Duodenal mucosa (tissue), 2 donors: ENCODE measurements around the gene GJA4.

ENCODE experiments used
- H3K27ac ChIP-seq: one replicate; pipeline ENCODE4 v1.7.0; 2013; ENCODE audit warnings: low read depth, low read length
- H3K27me3 ChIP-seq, 2 donors: one replicate each; pipeline ENCODE4 v1.7.0; 2013; ENCODE audit warnings: low read length in 2 of 2, control low read depth in 1 of 2; ENCODE audit not compliant: insufficient read depth in 2 of 2, control insufficient read depth in 1 of 2
- H3K36me3 ChIP-seq, 2 donors: one replicate each; pipeline ENCODE4 v1.7.0; 2013; ENCODE audit warnings: low read length in 2 of 2, control low read depth in 1 of 2; ENCODE audit not compliant: insufficient read depth in 2 of 2, control insufficient read depth in 1 of 2
- H3K4me1 ChIP-seq, 2 donors: one replicate each; pipeline ENCODE4 v1.7.0; 2013; ENCODE audit warnings: low read length in 2 of 2, control low read depth in 1 of 2; ENCODE audit not compliant: insufficient read depth in 2 of 2, control insufficient read depth in 1 of 2
- H3K4me3 ChIP-seq, 2 donors: one replicate each; pipeline ENCODE4 v1.7.0; 2013; ENCODE audit warnings: low read length in 2 of 2, low read depth in 1 of 2
- H3K9ac ChIP-seq, 2 donors: one replicate each; pipeline ENCODE4 v1.7.0; 2013; ENCODE audit warnings: low read length in 2 of 2, low read depth in 1 of 2
- H3K9me3 ChIP-seq, 2 donors: one replicate each; pipeline ENCODE4 v1.7.0; 2013; ENCODE audit warnings: low read length in 2 of 2, control low read depth in 1 of 2; ENCODE audit not compliant: control insufficient read depth in 1 of 2

GJA4 gene

DNA sequence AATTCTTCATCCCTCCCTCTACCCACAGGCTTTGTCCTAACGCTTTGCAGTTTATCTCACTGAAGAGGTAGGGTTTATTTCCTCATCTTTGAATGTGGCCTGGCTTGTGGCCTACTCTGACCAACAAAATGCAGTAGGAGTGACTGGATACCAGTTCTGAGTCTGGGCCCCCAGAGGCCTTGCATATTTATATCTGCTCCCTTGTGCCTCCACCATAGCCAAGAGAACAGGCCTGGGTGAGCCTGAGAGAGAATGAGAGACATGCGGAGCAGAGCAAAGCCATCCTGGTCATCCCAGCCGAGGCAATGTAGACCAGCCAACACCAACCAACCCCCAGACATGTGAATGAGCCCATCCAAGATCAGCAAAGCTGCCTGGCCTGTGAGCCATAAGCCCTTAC lies 36.5 kb downstream of the GJA4 start:
- Histone ChIP-seq H3K9ac (no peak overlapping the region), H3K27ac (no peak overlapping the region), H3K9me3 (no peaks in the 10 kb centered on the region), H3K27me3 (no peaks in the 10 kb centered on the region), H3K36me3 (no peaks in the 10 kb centered on the region), H3K4me3 (no peak overlapping the region), H3K4me1 (no peaks in the 10 kb centered on the region)

DNA sequence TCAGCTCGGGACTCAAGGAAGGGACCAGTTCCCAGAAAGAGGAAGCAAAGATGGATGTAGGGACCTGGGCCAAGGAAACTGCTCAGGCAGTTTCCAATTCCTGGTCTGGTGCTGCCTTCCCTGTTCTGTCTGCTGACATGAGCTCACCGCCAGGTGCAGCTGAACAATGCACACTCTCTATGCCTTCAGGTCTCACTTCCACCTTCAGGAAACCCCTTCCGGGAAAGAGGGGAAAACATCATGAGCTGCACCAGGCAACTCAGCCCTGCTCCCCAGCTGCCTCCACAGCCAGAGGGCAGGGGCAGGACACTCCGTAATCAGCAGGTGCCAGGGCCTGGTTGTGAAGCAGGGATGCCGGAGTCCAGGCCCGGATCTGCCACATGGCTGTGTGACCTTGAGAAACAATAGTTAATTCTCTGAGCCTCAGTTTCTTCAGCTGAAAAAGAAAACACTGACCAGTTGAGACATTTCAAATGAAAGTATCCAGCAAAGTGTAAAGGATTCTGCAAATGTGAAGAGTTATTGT lies 39.0 kb downstream of the GJA4 start:
- no peaks in the 10 kb centered on the region for H3K9me3 ChIP-seq
- no peaks in the 10 kb centered on the region for H3K36me3 ChIP-seq
- H3K27me3 ChIP-seq, result no peaks in the 10 kb centered on the region
- H3K9ac ChIP-seq, result no peak overlapping the region
- no peak overlapping the region for H3K27ac ChIP-seq
- no peak overlapping the region for H3K4me3 ChIP-seq
- no peaks in the 10 kb centered on the region for H3K4me1 ChIP-seq

DNA sequence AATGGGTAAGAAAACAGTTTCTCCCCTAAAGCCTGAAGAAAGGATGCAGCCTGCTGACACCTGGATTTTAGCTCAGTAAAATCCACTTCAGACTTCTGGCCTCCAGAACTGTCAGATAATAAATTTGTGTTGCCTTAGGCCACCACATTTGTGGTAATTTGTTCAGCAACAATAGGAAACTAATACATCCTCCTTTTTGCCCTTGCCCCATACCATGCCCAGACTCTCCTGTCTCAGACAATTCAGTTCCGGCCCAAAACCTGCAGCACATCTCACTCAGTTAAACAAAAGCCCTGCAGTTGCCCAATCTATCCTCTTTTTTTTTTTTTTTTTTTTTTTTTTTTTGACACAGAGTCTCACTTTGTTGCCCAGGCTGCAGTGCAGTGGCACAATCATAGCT lies 40.9 kb downstream of the GJA4 start:
- Histone ChIP-seq H3K36me3 (no peaks in the 10 kb centered on the region), H3K9me3 (no peaks in the 10 kb centered on the region), H3K27ac (no peak overlapping the region), H3K9ac (no peak overlapping the region), H3K4me1 (no peaks in the 10 kb centered on the region), H3K4me3 (no peak overlapping the region), H3K27me3 (no peaks in the 10 kb centered on the region)

DNA sequence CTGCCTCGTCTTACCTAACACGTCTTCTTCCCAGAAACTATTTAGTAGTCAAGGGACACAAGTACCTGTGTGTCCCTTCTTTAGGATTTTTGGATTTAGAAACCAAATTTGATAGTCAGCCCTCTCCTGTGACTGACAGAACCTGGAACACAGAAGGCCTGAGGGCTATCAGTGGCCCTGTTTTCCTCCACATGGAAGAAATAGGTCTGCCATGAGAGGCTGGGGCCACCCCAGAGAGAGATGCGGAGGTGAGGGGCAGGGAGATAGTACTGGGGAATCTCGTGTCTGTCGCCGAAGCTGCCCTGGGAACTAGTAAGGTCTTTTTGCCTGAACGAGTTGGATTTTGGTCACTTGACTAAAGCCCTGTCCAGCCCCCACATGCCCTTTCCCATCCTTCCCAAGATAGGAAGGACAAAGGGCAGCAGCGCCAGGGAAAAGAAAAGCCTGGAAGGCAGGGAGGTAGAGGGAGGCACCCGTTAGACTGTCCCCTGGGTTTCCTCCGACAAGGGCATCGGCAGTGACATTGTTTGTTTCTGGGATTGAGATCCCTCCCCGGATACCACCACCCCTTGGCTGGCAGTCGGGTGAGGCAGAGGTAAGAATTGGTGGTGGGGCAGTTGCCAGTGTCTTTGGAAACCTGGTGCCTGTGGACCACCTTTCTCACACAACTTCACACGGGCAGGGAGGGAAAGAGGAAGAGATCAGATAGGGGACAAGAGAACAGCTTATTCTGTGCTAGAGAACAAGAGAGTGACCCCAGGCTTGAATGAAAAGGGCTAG lies 46.9 kb downstream of the GJA4 start:
- no peaks in the 10 kb centered on the region for H3K27me3 ChIP-seq
- no peaks in the 10 kb centered on the region for H3K4me1 ChIP-seq
- H3K36me3 ChIP-seq, result peaks cover 2% of the 10 kb centered on the region in 2 donors
- H3K27ac ChIP-seq, result no peak overlapping the region
- H3K4me3 ChIP-seq, result no peak overlapping the region
- H3K9ac ChIP-seq, result no peak overlapping the region
- H3K9me3 ChIP-seq, result no peaks in the 10 kb centered on the region

DNA sequence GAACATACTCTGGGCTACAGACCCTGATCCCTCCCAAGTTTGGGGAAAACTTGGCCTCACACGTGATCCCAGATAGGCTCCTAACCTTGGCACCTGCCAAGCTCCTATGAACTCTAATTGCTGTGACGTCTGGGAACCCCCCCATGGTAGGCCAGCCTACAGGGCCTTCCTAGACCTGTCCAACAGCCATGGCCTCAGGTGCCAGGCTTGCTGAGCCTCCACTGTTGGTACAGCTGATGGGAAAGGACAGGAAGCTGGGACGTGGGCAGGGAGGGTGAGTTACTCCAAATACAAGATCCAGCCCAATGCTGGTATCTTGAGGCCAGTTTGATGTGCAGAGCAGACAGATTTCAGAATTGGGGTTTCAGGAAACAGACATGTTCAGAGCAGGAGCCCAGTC lies 47.6 kb downstream of the GJA4 start:
- Histone ChIP-seq H3K27ac (no peak overlapping the region), H3K9me3 (no peaks in the 10 kb centered on the region), H3K27me3 (no peaks in the 10 kb centered on the region), H3K9ac (no peak overlapping the region), H3K36me3 (peaks cover 2% of the 10 kb centered on the region in 2 donors), H3K4me1 (no peaks in the 10 kb centered on the region), H3K4me3 (no peak overlapping the region)

DNA sequence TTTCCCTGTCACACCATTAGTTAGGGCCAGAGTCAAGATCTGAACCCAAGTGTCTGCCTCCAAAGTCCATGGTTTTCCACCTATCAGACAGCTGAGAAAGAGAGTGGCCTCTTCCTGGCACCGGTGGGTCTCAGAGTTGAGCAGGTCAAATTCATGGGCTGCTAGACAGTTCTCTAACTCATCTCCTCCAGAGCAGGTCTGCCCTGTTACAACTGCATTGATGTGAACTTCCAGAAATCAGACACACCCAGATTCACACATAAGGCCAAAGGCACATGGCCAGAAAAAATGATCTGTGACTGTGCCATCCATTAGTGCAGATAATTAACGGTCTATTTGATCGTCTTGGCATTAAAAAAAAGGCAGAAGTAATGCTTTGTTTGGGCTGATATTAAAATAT lies 49.3 kb downstream of the GJA4 start:
- no peak overlapping the region for H3K4me3 ChIP-seq
- no peaks in the 10 kb centered on the region for H3K4me1 ChIP-seq
- H3K27me3 ChIP-seq, result no peaks in the 10 kb centered on the region
- H3K9ac ChIP-seq, result no peak overlapping the region
- H3K27ac ChIP-seq, result no peak overlapping the region
- H3K36me3 ChIP-seq, result peaks cover 2% of the 10 kb centered on the region in 2 donors
- no peaks in the 10 kb centered on the region for H3K9me3 ChIP-seq

DNA sequence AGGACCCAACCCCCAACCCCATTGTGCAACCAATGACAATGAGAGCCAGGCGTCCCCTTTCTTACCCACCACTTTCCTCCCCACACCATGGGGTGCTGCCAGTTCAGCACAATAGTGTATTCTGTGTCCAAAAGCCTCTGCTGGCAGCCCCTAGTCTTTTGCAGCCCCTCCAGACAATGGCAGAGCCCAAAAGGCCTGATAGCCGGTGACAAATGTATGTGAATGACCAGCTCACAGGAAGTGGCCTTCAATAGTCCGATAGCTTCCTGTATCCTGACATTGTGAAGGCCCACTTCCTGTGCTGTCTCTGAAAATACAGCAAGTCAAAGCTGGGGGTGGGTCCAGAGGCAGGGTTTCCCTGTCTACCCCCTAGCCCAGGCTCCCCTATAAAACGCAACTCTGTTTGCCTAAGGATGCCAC lies 50.2 kb downstream of the GJA4 start:
- H3K9me3 ChIP-seq, result no peaks in the 10 kb centered on the region
- H3K27ac ChIP-seq, result no peak overlapping the region

DNA sequence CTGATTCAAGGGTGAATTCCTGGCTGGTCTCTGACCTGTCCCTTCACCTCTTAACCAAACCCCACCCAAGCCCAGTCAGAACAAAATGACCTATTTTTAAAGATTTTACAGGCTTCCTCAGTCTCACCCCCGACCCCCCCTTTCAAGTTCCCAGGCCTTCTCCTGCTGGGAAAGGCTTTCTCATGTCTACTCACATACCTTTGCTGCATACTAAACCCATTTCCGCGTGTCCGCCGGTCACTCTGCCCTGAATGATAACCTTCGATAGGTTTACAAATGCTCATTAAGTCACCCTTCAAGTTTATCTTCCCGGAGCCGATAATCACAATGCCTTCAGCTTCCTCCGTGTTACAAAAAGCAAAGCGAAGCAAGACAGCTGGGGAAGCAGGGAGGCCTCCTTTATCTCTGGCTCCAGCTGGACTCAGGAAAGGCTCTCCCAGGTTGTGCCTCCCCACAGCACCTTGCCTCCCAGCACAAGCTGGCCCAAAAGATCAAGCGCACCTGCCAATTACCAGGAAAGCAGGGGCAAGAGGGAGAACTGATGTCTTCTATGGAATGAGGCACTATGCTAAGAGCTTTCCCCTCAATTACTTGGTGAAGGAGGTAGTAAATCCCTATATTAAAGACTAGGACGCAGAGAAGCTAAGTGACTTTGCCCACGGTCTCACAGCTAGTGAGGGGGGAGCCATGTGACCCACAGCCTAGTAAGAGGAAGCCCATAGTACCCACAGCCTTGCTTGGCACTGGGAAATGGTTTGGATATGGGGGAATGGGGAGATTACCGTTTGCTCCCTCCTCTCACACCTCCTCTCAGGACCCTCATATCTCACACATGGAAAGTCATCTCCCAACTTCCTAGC lies 50.8 kb downstream of the GJA4 start:
- Histone ChIP-seq H3K9ac (no peak overlapping the region), H3K4me3 (no peak overlapping the region), H3K9me3 (no peaks in the 10 kb centered on the region), H3K36me3 (peaks cover 2 to 9% of the 10 kb centered on the region in 2 donors), H3K4me1 (no peaks in the 10 kb centered on the region), H3K27ac (no peak overlapping the region), H3K27me3 (no peaks in the 10 kb centered on the region)

More for the DNA sequence above, 50.2 kb downstream of the GJA4 start:
- Histone ChIP-seq H3K9ac (no peak overlapping the region), H3K27me3 (no peaks in the 10 kb centered on the region), H3K36me3 (peaks cover 2 to 6% of the 10 kb centered on the region in 2 donors), H3K4me3 (no peak overlapping the region), H3K4me1 (no peaks in the 10 kb centered on the region)

DNA sequence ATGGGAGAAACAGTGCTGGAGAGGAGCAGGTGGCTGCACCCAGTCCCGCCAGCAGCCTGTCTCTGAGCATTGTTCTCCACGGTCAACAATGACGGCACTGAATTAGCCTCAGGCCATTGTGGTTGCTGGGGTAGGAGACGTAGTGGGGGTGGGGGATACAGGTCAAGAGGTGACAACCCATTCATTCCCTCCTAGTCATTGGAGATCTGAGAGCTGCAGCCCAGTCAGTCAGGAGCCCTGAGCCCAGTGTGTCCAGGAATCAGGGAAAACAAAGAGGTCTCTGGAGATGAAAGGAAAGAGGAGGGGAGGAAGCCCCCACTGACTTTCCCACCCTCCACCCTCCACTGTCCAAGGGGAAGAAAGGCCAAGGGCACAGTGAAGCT lies 51.4 kb downstream of the GJA4 start:
- Histone ChIP-seq H3K4me1 (no peaks in the 10 kb centered on the region), H3K36me3 (peaks cover 2 to 14% of the 10 kb centered on the region in 2 donors), H3K4me3 (no peak overlapping the region), H3K9ac (no peak overlapping the region), H3K27me3 (no peaks in the 10 kb centered on the region), H3K9me3 (no peaks in the 10 kb centered on the region), H3K27ac (no peak overlapping the region)
